Measurements from ENCODE around the gene DIDO1. TPM values are rescaled to one million over a fixed set of nuclear protein-coding genes. Genes with fewer than 3 reads are reported as not detected.

Gene DIDO1
- total and polyA plus RNA-seq, 2 of the 13 experiments (the other 11 are each of a cell fraction or from before 2014, with no cell fraction given), result 75.0 to 75.1 TPM

DNA sequence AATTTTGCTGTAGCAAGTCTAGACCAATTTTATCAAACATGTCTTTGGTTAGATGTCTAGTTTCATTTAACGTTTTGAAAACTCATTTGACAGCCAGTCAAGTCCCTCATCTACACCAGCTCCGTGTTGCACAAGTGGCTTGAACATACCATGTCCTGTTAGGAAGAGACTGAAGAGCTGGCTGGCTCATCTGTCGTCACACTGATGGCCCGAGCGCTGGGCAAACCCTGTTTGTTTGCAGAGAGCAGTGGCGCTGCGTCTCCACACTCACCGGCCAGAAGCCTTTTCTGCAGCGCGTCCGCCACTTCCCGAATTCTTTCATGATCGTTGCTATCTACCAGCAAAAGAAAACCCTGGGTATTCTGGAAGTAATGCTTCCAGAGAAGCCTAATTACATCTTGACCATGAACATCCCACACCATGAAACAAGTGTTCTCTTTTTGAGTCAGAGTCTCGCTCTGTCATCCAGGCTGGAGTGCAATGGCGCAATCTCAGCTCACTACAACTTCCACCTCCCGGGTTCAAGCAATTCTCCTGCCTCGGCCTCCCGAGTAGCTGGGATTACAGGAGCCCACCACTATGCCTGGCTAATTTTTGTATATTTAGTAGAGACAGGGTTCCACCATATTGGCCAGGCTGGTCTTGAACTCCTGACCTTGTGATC lies 54.0 kb downstream of the DIDO1 start (continued):
- TF ChIP-seq, protein P1, sequence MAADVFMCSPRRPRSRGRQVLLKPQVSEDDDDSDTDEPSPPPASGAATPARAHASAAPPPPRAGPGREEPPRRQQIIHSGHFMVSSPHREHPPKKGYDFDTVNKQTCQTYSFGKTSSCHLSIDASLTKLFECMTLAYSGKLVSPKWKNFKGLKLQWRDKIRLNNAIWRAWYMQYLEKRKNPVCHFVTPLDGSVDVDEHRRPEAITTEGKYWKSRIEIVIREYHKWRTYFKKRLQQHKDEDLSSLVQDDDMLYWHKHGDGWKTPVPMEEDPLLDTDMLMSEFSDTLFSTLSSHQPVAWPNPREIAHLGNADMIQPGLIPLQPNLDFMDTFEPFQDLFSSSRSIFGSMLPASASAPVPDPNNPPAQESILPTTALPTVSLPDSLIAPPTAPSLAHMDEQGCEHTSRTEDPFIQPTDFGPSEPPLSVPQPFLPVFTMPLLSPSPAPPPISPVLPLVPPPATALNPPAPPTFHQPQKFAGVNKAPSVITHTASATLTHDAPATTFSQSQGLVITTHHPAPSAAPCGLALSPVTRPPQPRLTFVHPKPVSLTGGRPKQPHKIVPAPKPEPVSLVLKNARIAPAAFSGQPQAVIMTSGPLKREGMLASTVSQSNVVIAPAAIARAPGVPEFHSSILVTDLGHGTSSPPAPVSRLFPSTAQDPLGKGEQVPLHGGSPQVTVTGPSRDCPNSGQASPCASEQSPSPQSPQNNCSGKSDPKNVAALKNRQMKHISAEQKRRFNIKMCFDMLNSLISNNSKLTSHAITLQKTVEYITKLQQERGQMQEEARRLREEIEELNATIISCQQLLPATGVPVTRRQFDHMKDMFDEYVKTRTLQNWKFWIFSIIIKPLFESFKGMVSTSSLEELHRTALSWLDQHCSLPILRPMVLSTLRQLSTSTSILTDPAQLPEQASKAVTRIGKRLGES (CRISPR knock-in tag; IDR thresholded peaks at IDR 0.05; ENCODE audit: borderline replicate concordance), result no peak
- TF ChIP-seq ZNF263 (CRISPR knock-in tag; IDR thresholded peaks at IDR 0.05), result 0 out of 2 replicates have a peak, but pooled peaks have one; percentile 6
- no peak for TF ChIP-seq NFRKB (IDR thresholded peaks at IDR 0.05)
- TF ChIP-seq ZBTB21 (CRISPR knock-in tag; IDR thresholded peaks at IDR 0.05), result peak; percentile 75; the same call in 1 of the 2 replicates
- TF ChIP-seq, protein P2, sequence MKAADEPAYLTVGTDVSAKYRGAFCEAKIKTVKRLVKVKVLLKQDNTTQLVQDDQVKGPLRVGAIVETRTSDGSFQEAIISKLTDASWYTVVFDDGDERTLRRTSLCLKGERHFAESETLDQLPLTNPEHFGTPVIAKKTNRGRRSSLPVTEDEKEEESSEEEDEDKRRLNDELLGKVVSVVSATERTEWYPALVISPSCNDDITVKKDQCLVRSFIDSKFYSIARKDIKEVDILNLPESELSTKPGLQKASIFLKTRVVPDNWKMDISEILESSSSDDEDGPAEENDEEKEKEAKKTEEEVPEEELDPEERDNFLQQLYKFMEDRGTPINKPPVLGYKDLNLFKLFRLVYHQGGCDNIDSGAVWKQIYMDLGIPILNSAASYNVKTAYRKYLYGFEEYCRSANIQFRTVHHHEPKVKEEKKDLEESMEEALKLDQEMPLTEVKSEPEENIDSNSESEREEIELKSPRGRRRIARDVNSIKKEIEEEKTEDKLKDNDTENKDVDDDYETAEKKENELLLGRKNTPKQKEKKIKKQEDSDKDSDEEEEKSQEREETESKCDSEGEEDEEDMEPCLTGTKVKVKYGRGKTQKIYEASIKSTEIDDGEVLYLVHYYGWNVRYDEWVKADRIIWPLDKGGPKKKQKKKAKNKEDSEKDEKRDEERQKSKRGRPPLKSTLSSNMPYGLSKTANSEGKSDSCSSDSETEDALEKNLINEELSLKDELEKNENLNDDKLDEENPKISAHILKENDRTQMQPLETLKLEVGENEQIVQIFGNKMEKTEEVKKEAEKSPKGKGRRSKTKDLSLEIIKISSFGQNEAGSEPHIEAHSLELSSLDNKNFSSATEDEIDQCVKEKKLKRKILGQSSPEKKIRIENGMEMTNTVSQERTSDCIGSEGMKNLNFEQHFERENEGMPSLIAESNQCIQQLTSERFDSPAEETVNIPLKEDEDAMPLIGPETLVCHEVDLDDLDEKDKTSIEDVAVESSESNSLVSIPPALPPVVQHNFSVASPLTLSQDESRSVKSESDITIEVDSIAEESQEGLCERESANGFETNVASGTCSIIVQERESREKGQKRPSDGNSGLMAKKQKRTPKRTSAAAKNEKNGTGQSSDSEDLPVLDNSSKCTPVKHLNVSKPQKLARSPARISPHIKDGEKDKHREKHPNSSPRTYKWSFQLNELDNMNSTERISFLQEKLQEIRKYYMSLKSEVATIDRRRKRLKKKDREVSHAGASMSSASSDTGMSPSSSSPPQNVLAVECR (CRISPR knock-in tag; IDR thresholded peaks at IDR 0.05; ENCODE audit: borderline replicate concordance), result peak; percentile 61; the same call in 1 of the 2 replicates
- TF ChIP-seq ZMYM3 (CRISPR knock-in tag; IDR thresholded peaks at IDR 0.05), result peak; percentile 50; the same call in 1 of the 2 replicates
- TF ChIP-seq ZNF20 (CRISPR knock-in tag; IDR thresholded peaks at IDR 0.05), result no peak
- TF ChIP-seq ZNF607 (CRISPR knock-in tag; IDR thresholded peaks at IDR 0.05; ENCODE audit: borderline replicate concordance), result 0 out of 2 replicates have a peak, but pooled peaks have one; percentile 17
- TF ChIP-seq, protein P3, sequence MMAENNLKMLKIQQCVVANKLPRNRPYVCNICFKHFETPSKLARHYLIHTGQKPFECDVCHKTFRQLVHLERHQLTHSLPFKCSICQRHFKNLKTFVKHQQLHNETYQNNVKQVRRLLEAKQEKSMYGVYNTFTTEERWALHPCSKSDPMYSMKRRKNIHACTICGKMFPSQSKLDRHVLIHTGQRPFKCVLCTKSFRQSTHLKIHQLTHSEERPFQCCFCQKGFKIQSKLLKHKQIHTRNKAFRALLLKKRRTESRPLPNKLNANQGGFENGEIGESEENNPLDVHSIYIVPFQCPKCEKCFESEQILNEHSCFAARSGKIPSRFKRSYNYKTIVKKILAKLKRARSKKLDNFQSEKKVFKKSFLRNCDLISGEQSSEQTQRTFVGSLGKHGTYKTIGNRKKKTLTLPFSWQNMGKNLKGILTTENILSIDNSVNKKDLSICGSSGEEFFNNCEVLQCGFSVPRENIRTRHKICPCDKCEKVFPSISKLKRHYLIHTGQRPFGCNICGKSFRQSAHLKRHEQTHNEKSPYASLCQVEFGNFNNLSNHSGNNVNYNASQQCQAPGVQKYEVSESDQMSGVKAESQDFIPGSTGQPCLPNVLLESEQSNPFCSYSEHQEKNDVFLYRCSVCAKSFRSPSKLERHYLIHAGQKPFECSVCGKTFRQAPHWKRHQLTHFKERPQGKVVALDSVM (CRISPR knock-in tag; IDR thresholded peaks at IDR 0.05), result no peak
- no peak for TF ChIP-seq NAIF1 (CRISPR knock-in tag; IDR thresholded peaks at IDR 0.05; ENCODE audit: borderline replicate concordance)
- TF ChIP-seq PHB2 (IDR thresholded peaks at IDR 0.05; ENCODE audit: partially characterized antibody), result no peak
- no peak for TF ChIP-seq KDM1A (CRISPR knock-in tag; IDR thresholded peaks at IDR 0.05)
- TF ChIP-seq ZNF431 (CRISPR knock-in tag; IDR thresholded peaks at IDR 0.05; ENCODE audit: borderline replicate concordance, low read depth), result no peak
- peak; percentile 23 for TF ChIP-seq ASH2L (IDR thresholded peaks at IDR 0.05; ENCODE audit: insufficient read length, low read depth, low read length)
- TF ChIP-seq ZNF614 (CRISPR knock-in tag; IDR thresholded peaks at IDR 0.05; ENCODE audit: borderline replicate concordance), result peak; percentile 76; the same call in 1 of the 2 replicates

Measured in HepG2 (cell line).